Epithelial cell of prostate (primary cell): Measurements from ENCODE around the gene ARHGAP12.

Experiments used
- DNase-seq: peaks from one replicate; pipeline ENCODE4 v3.0.0-alpha.2; 2011; ENCODE audit warnings: low read depth, low spot score
- H3K27ac ChIP-seq: fragments of 450-650 bp; 2 replicates; pipeline ENCODE4 v1.5.1; 2017; ENCODE audit warnings: mild to moderate bottlenecking

ARHGAP12 gene

GRCh38 chr10:31756729-31757110 lies 171.9 kb downstream of the ARHGAP12 start:
- DNase-seq = no peak
- no peak overlapping the region for H3K27ac ChIP-seq

GRCh38 chr10:31756101-31756728 lies 172.4 kb downstream of the ARHGAP12 start:
- H3K27ac ChIP-seq = no peak overlapping the region
- no peak for DNase-seq
